ENCODE measurements around the gene ARL15. TPM values are rescaled to one million over a fixed set of nuclear protein-coding genes. Genes with fewer than 3 reads are reported as not detected.
A peak's percentile ranks its signal among the peaks of the same experiment; 100 is the strongest.

ARL15 gene
- total and polyA plus RNA-seq, 2 of the 8 experiments (the other 6 are each of a cell fraction or from before 2014, with no cell fraction given): 9.9 to 21.2 TPM

GRCh38 chr5:54002779-54003178, 307.6 kb downstream of the ARL15 start:
- Histone ChIP-seq H3K18ac (ENCODE audit: extremely low read depth, low read length) (no peak overlapping the region), H3K4me3 (ENCODE audit: extremely low read depth in 1 of 4, insufficient read depth in 2 of 4, low read depth in 3 of 4, low read length in 4 of 4) (no peak overlapping the region), H3K27me3 (replicated peaks in 1 of 4; ENCODE audit: control insufficient read depth in 3 of 4, extremely low read depth in 1 of 4, insufficient read depth in 3 of 4, low read length in 3 of 4) (no peaks in the 10 kb centered on the region), H2BK20ac (ENCODE audit: low read length) (0 out of 2 replicates have a peak overlapping the region, but pooled peaks have one; percentile 27), H3K79me2 (ENCODE audit: control insufficient read depth in 1 of 2, insufficient read depth in 2 of 2, low read length in 2 of 2) (no peaks in the 10 kb centered on the region), H2BK5ac (ENCODE audit: low read depth, low read length) (no peak overlapping the region), H4K5ac (ENCODE audit: insufficient read length, low read depth, low read length) (peak overlapping the region; percentile 15), H2BK12ac (ENCODE audit: low read depth, low read length) (no peak overlapping the region), H3K56ac (replicated peaks; ENCODE audit: insufficient read length, low read depth, low read length) (no peak overlapping the region), H3K4me2 (ENCODE audit: insufficient read depth in 1 of 2, low read depth in 2 of 2, low read length in 2 of 2) (no peak overlapping the region), H3K27ac (ENCODE audit: low read depth, low read length) (no peak overlapping the region), H4K91ac (replicated peaks; ENCODE audit: insufficient read length, low read length) (peak overlapping the region; percentile 29), H3K9me3 (ENCODE audit: insufficient read depth in 2 of 2, low read depth in 1 of 2, low read length in 1 of 2) (no peaks in the 10 kb centered on the region), H4K8ac (ENCODE audit: extremely low read depth, insufficient read depth, low read length) (no peak overlapping the region), H3K79me1 (ENCODE audit: low read depth, low read length) (no peaks in the 10 kb centered on the region), H2BK15ac (ENCODE audit: low read length) (no peak overlapping the region), H3K4ac (replicated peaks; ENCODE audit: insufficient read length, low read depth, low read length) (peak overlapping the region; percentile 35), H3K23ac (ENCODE audit: insufficient read length) (no peak overlapping the region), H2BK120ac (replicated peaks; ENCODE audit: low read depth, low read length) (no peak overlapping the region), H3K23me2 (ENCODE audit: low read depth, low read length) (no peaks in the 10 kb centered on the region), H2AK5ac (ENCODE audit: low read depth, low read length) (no peak overlapping the region; the same call in 1 of the 2 replicates), H3K9ac (replicated peaks in 1 of 4; ENCODE audit: extremely low read depth in 1 of 4, low read depth in 3 of 4, low read length in 3 of 4) (no peak overlapping the region), H3K36me3 (ENCODE audit: control insufficient read depth in 2 of 4, insufficient read depth in 4 of 4, low read length in 3 of 4) (no peaks in the 10 kb centered on the region), H3K14ac (ENCODE audit: insufficient read length) (no peak overlapping the region), H3K4me1 (replicated peaks in 1 of 4; ENCODE audit: control insufficient read depth in 3 of 4, insufficient read depth in 4 of 4, low read length in 3 of 4) (peaks cover 2 to 11% (median 6%) of the 10 kb centered on the region in 4 experiments; a peak in 6 of 7 replicates), H4K20me1 (replicated peaks in 1 of 2; ENCODE audit: control insufficient read depth in 1 of 2, insufficient read depth in 2 of 2, low read length in 2 of 2) (no peaks in the 10 kb centered on the region), H2AFZ (ENCODE audit: low read length) (no peak overlapping the region)
- no peak for DNase-seq (ENCODE audit: low read depth in 1 of 2, low spot score in 2 of 2)
- WGBS, 2 experiments (ENCODE audit: extremely low coverage in 1 of 2, insufficient coverage in 1 of 2, insufficient read length in 1 of 2, insufficient replicate concordance in 2 of 2, low coverage in 1 of 2, low lambda C conversion rate in 2 of 2, missing lambda C conversion rate in 1 of 2): 88% methylated on average over 1 of the region's 1 CpG; no CpG with 5 or more reads in 1 of the 2 experiments
- ChIA-PET POLR2A (ENCODE audit: partially characterized antibody) (no interaction called here), CTCF (ENCODE audit: partially characterized antibody) (interaction anchor here (0.6 to 1.2 kb wide), 3 partner anchors 11 to 997 kb away, joined by 3 to 4 read pairs (median 3); no protein-coding TSS in a partner anchor)
- no peak for FAIRE-seq
- TF ChIP-seq ASH2L (IDR thresholded peaks at IDR 0.05; ENCODE audit: low read length): no peak

Measured in H1 (cell line).